Cortex of kidney (tissue), 1 donor: ENCODE measurements around the gene RASSF4.

Source experiments
- DNase-seq: peaks from one replicate; lab custom pipeline; 2025; lab: John Stamatoyannopoulos, UW

RASSF4 gene

GRCh38 chr10:44927352-44927751 lies 32.2 kb upstream of the RASSF4 start:
- no peak for DNase-seq

- no peak for DNase-seq
These were observed 31.1 kb upstream of the RASSF4 start for GRCh38 chr10:44928462-44928861.

- DNase-seq = no peak
These were observed 30.0 kb upstream of the RASSF4 start for GRCh38 chr10:44929356-44930255.

GRCh38 chr10:44930904-44931620 lies 28.5 kb upstream of the RASSF4 start:
- no peak for DNase-seq

DNA sequence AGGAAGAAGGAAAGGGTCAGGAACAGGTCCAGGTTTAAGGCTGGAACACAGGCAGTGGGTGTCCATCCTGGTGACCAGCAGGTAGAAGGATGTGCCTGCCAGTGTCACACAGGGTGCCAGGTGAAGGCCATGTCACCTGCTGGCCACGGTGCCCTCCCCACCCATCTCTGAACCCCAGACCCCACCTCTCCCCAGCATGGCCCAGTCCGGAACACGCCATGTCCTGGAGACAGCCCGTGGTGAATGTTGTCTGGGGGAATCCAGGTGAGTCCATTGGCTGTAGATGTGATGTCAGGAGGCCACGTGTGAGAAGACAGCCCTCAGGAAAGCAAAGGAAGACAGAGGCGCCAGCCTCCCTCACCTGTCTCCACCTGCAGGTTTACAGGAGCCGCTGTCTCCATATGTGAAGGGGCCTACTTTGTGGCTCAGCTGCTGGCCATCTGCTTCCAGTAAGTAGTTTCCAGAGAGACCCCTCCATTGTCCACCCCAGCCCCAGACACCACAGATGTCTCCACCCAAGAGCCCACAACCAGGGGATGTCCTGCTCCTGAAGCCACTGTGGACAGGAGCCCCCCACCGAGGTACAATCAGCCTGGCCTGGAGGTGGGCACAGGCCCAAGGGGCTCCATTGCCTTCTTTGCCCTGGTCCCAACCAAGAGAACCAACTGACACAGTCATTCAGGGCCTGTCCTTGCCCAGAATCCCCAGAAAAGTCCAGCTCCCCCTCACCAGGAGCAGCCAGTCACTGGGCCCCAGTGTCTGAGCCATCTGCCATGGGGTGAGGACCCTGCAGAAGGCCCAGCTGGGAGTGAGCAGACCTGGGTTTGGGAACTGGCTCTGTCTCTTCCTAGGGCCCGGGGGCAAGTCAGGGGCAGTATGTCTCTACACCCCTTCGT lies 27.7 kb upstream of the RASSF4 start:
- no peak for DNase-seq

DNA sequence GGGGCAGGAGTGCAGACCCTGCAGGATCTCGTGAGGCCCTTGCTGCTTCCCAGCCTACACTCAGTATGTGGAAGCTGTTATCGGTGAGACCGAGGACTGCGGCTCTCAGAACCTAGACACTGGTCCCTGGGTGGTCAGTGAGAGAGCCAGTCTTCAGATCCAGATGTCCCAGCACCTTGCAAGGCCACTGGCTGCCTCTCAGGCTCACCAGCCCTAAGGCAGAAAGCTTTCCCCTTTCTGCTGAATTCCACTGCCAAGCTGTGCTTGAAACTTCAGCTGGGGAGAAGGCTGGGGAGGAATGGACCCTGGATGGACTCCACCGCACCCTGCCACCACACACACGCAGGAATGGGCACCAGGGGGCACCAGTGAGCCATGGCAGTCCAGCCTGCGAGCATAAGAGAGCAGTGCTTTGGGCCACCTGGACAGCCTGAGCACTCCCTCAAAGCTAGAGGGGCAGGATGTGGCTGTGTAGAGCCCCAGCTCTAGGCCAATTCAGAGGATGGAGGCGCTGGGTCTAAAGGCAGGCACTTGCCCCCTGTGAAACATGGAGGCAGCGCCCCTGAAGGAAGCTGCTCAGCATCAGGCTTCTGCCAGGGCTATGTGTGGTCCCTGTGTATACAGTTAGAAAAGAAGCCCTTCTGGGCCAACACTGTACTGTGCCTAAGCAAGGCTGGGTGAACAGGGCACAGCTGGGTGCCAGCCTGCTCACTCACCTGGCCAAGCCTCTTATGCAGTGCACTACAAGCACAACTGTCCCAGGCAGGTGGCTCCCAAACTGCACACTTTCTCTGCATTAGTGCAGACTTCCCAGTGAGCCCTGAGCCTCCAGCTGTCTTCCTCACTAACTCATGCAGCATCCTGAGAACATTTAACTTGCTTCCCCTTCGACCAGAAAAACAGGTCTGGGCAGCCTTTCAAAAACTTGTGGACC lies 26.8 kb upstream of the RASSF4 start:
- no peak for DNase-seq

GRCh38 chr10:44933451-44934321 lies 25.9 kb upstream of the RASSF4 start:
- no peak for DNase-seq

- DNase-seq = no peak
These were observed 25.0 kb upstream of the RASSF4 start for GRCh38 chr10:44934416-44935200.

DNA sequence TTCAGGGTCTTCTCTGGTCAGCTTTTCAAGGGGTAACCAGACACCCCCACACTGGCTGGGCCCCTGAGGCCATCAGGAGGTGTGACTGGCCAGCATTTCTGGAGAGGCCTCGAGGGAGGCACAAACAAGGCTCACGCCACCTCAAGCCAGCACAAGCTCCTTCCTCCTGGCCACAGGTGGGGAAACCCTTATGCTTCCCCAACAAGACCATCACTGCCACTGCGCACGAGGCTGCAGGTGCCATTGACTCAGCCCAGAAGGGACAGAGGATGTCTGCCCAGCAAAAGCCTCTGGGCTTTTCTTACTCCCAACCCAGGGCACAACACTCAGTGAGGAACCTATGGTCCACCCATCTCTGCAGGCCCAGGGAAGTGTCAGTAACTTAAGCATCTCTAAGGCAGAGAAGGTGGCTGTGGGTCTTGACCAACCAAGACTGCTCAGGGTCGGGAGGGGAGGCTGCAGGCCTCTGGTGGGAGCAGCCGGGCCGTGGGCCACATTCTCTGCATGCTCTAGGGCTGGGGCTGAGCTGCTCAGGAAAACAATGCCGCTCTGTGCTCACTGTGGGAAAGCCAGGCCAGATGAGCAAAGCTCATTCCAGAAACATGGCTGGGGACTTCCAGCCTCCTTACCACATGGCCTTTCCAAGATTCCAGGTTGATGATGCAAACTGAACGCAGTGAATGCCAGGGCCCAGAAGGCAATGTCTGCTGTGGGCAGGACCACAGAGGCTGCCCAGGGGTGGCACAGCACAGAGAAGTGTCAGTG lies 24.2 kb upstream of the RASSF4 start:
- no peak for DNase-seq

DNA sequence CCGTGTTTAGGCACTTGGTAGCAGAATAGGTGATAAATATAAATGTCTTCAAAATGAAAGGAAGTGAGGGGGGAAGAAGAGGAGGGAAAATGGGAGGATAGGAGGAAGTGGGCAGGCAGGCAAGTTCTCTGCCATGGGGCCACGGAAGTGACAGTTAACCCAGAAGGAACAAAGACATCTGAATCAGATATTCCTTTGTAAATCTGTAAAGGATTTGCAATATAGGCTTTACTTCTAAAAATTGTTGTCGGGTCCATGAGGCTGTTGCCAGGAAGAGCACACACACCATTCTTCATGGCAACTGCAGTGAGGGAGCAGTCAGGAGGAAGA lies 23.7 kb upstream of the RASSF4 start:
- DNase-seq = no peak

- DNase-seq = no peak
These were observed 23.2 kb upstream of the RASSF4 start for GRCh38 chr10:44936314-44936975.

DNA sequence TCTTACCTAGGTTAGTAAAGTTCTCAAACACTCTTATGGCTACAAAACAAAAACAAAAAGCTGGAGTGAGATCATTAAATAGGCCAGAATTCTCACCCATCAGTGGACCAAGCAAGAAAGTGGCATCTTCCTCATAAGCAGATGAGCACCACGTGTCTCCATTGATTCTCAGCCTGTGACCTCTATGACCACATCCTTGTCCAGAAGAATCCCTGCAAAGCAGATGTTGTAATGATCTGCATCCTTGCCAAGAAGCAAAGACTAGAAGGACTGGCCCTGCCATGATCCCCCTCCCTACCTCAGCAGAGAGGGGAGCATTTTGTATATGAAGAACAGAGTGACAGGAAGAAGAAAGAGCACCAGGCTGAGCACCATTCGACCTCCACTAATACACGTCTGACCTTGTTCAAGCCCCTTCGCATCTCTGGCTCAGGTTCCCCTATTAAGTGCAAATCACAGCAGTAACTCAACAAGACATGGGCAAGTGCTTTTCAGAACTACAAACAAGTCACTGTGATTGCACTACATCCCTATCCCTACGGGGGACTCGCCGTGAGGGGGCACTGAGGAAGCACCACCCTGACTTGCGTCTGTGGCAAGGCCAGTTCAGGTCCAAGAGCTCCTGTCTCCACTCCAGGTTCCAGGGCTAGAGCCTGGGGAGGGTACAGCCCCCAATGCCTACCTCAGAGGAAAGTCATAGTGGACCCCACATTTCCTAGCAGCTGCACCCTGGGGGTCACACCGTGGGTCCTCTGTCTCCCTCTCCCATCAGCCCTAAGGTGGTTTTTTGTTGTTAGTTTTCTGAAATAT lies 22.2 kb upstream of the RASSF4 start:
- no peak for DNase-seq

DNA sequence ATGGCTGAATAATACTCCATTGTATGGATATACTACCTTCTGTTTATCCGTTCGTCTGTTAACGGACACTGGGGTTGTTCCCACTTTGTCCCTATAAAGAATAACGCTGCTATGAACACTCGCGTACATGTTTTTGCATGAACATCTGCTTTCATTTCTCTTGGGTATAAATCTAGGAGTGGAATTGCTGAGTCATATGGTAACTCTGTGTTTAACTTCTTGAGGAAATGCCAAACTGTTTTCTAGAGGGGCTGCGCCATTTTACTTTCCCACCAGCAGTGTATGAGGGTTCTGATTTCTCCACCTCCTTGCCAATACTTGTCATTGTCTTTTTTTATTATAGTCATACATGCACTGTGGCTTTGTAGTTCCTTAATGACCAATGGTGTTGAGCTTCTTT lies 20.6 kb upstream of the RASSF4 start:
- DNase-seq = no peak

- DNase-seq = no peak
These were observed 19.8 kb upstream of the RASSF4 start for GRCh38 chr10:44939691-44940401.

GRCh38 chr10:44944354-44944753 lies 15.2 kb upstream of the RASSF4 start:
- DNase-seq = no peak

DNA sequence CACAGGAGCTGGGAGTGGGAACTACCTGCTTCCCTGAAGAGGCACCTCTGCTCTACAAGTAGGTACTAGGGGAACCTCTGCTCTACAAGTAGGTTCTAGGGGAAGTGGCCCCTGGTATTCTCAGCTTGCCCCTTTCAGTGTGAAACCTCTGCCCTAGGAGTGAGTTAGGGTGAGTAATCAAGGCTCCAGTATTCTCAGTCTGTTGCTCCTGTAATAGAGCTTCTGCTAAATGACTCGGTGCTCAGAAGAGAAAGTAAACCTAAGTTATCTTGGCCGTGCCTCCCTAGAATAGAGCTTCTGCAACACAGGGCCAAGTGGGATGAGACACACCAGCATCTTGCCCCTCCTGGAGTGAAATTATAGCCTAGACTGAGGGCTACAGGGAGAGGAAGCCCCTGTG lies 13.4 kb upstream of the RASSF4 start:
- no peak for DNase-seq
